ENCODE data around the gene RAD51.

The RAD51 gene

GRCh38 chr15:40771242-40771641 is 76.3 kb downstream of the RAD51 start:
- DNase-seq (ENCODE audit: low read depth), result no peak
- TF ChIP-seq CTCF (IDR thresholded peaks at IDR 0.05; ENCODE audit: control insufficient read depth, extremely low read depth, insufficient read depth), result no peak
- H3K4me3 ChIP-seq (ENCODE audit: low read depth, low read length), result no peak overlapping the region

- no peak overlapping the region for H3K4me3 ChIP-seq (ENCODE audit: low read depth, low read length)
- no peak for DNase-seq (ENCODE audit: low read depth)
- TF ChIP-seq CTCF (IDR thresholded peaks at IDR 0.05; ENCODE audit: control insufficient read depth, extremely low read depth, insufficient read depth), result no peak
Measured at GRCh38 chr15:40772014-40772413, 77.0 kb downstream of the RAD51 start.

GRCh38 chr15:40773496-40773895 is 78.5 kb downstream of the RAD51 start:
- no peak for DNase-seq (ENCODE audit: low read depth)
- TF ChIP-seq CTCF (IDR thresholded peaks at IDR 0.05; ENCODE audit: control insufficient read depth, extremely low read depth, insufficient read depth), result no peak
- no peak overlapping the region for H3K4me3 ChIP-seq (ENCODE audit: low read depth, low read length)

GRCh38 chr15:40773902-40774301 is 78.9 kb downstream of the RAD51 start:
- no peak for DNase-seq (ENCODE audit: low read depth)
- TF ChIP-seq CTCF (IDR thresholded peaks at IDR 0.05; ENCODE audit: control insufficient read depth, extremely low read depth, insufficient read depth), result no peak
- no peak overlapping the region for H3K4me3 ChIP-seq (ENCODE audit: low read depth, low read length)

- DNase-seq (ENCODE audit: low read depth), result no peak
- no peak for TF ChIP-seq CTCF (IDR thresholded peaks at IDR 0.05; ENCODE audit: control insufficient read depth, extremely low read depth, insufficient read depth)
- H3K4me3 ChIP-seq (ENCODE audit: low read depth, low read length), result no peak overlapping the region
Measured at GRCh38 chr15:40775007-40775406, 80.0 kb downstream of the RAD51 start.

- H3K4me3 ChIP-seq (ENCODE audit: low read depth, low read length), result no peak overlapping the region
- DNase-seq (ENCODE audit: low read depth), result no peak
- TF ChIP-seq CTCF (IDR thresholded peaks at IDR 0.05; ENCODE audit: control insufficient read depth, extremely low read depth, insufficient read depth), result no peak
Measured at GRCh38 chr15:40775740-40776536, 81.0 kb downstream of the RAD51 start.
